ENCODE results near the gene FMNL2.

FMNL2 gene

GRCh38 chr2:152493945-152494528 is 159.1 kb downstream of the FMNL2 start:
- DNase-seq (ENCODE audit: low read depth in 2 of 2), result no peak

- no peak for DNase-seq (ENCODE audit: low read depth in 2 of 2)
Measured at GRCh38 chr2:152496371-152496770, 161.4 kb downstream of the FMNL2 start.

- no peak for DNase-seq (ENCODE audit: low read depth in 2 of 2)
Measured at GRCh38 chr2:152497481-152498052, 162.6 kb downstream of the FMNL2 start.

GRCh38 chr2:152499331-152499816 is 164.4 kb downstream of the FMNL2 start:
- DNase-seq (ENCODE audit: low read depth in 2 of 2), result no peak

GRCh38 chr2:152499896-152500735 is 165.1 kb downstream of the FMNL2 start:
- no peak for DNase-seq (ENCODE audit: low read depth in 2 of 2)

GRCh38 chr2:152500772-152501171 is 165.8 kb downstream of the FMNL2 start:
- DNase-seq (ENCODE audit: low read depth in 2 of 2), result no peak

GRCh38 chr2:152501666-152502065 is 166.7 kb downstream of the FMNL2 start:
- DNase-seq (ENCODE audit: low read depth in 2 of 2), result no peak

GRCh38 chr2:152504618-152505017 is 169.6 kb downstream of the FMNL2 start:
- no peak for DNase-seq (ENCODE audit: low read depth in 2 of 2)

GRCh38 chr2:152505495-152505906 is 170.5 kb downstream of the FMNL2 start:
- DNase-seq (ENCODE audit: low read depth in 2 of 2), result no peak

GRCh38 chr2:152506843-152507242 is 171.9 kb downstream of the FMNL2 start:
- DNase-seq (ENCODE audit: low read depth in 2 of 2), result no peak

GRCh38 chr2:152507907-152508306 is 172.9 kb downstream of the FMNL2 start:
- no peak for DNase-seq (ENCODE audit: low read depth in 2 of 2)

- no peak for DNase-seq (ENCODE audit: low read depth in 2 of 2)
Measured at GRCh38 chr2:152508446-152508845, 173.5 kb downstream of the FMNL2 start.

GRCh38 chr2:152509772-152510491 is 175.0 kb downstream of the FMNL2 start:
- no peak for DNase-seq (ENCODE audit: low read depth in 2 of 2)

- no peak for DNase-seq (ENCODE audit: low read depth in 2 of 2)
Measured at GRCh38 chr2:152510621-152511020, 175.6 kb downstream of the FMNL2 start.

GRCh38 chr2:152511981-152512380 is 177.0 kb downstream of the FMNL2 start:
- no peak for DNase-seq (ENCODE audit: low read depth in 2 of 2)

- no peak for DNase-seq (ENCODE audit: low read depth in 2 of 2)
Measured at GRCh38 chr2:152513029-152513428, 178.1 kb downstream of the FMNL2 start.

GRCh38 chr2:152513681-152514080 is 178.7 kb downstream of the FMNL2 start:
- DNase-seq (ENCODE audit: low read depth in 2 of 2), result no peak

GRCh38 chr2:152518034-152518433 is 183.1 kb downstream of the FMNL2 start:
- no peak for DNase-seq (ENCODE audit: low read depth in 2 of 2)

GRCh38 chr2:152518641-152519580 is 183.9 kb downstream of the FMNL2 start:
- DNase-seq (ENCODE audit: low read depth in 2 of 2), result no peak

- no peak for DNase-seq (ENCODE audit: low read depth in 2 of 2)
Measured at GRCh38 chr2:152519581-152519952, 184.6 kb downstream of the FMNL2 start.

- no peak for DNase-seq (ENCODE audit: low read depth in 2 of 2)
Measured at GRCh38 chr2:152520759-152521158, 185.8 kb downstream of the FMNL2 start.

Measured in stimulated activated CD8-positive, alpha-beta memory T cell treated with anti-CD3 and anti-CD28 coated beads, Interleukin-7, amount 100 ng/mL, for 1 hour (primary cell).